CD4-positive, alpha-beta T cell (primary cell): ENCODE measurements around the gene CADM1. TPM values are rescaled to one million over a fixed set of nuclear protein-coding genes. Genes with fewer than 3 reads are reported as not detected.

Experiments
- ATAC-seq: fragments of 200-7000 bp; cut with Tn5 transposase; one replicate; pipeline ENCODE4 v1.10.0; 2022; ENCODE audit warnings: mild to moderate bottlenecking; ENCODE audit not compliant: poor library complexity
- CTCF ChIA-PET: fragments of 350-600 bp; sonication (Branson Sonifier 250); formaldehyde crosslinking; loops from one replicate; lab custom pipeline; 2021; ENCODE audit warnings: antibody characterized with exemption, inconsistent platforms; lab: Charles Lee
- POLR2A ChIA-PET: fragments of 350-600 bp; sonication (Branson Sonifier 250); formaldehyde crosslinking; loops from one replicate; lab custom pipeline; 2021; ENCODE audit warnings: antibody characterized with exemption, inconsistent platforms; lab: Charles Lee
- DNase-seq, 14 experiments: peaks; one replicate each; pipeline ENCODE4 v3.0.0-alpha.2; 2013 to 2020; ENCODE audit warnings: mixed read lengths in 2 of 14
- H3K27ac ChIP-seq, 2 donors: one replicate each; pipeline versions ENCODE4 v1.5.1 to v1.7.0; 2013; ENCODE audit warnings: low read length in 2 of 2, low read depth in 1 of 2, mild to moderate bottlenecking in 1 of 2
- H3K27me3 ChIP-seq, 2 experiments: 1 replicate in 1 of 2; 2 replicates in 1 of 2; pipeline versions ENCODE4 v1.6.1 to v1.7.0; 2013; ENCODE audit warnings: low read length in 2 of 2, control low read depth in 1 of 2, mild to moderate bottlenecking in 1 of 2, moderate library complexity in 1 of 2; ENCODE audit not compliant: insufficient read depth in 2 of 2, control insufficient read depth in 1 of 2
- H3K36me3 ChIP-seq: one replicate; pipeline ENCODE4 v1.6.1; 2013; ENCODE audit warnings: low read length, control low read depth; ENCODE audit not compliant: insufficient read depth
- H3K4me1 ChIP-seq: one replicate; pipeline ENCODE4 v1.6.1; 2013; ENCODE audit warnings: low read length, control low read depth; ENCODE audit not compliant: insufficient read depth
- H3K4me3 ChIP-seq: one replicate; pipeline ENCODE4 v1.5.1; 2013; ENCODE audit warnings: mild to moderate bottlenecking, low read length, moderate library complexity
- H3K9me3 ChIP-seq, 2 experiments: 1 replicate in 1 of 2; 2 replicates in 1 of 2; pipeline versions ENCODE4 v1.6.1 to v1.7.0; 2013; ENCODE audit warnings: low read length in 2 of 2, mild to moderate bottlenecking in 2 of 2, control low read depth in 1 of 2, moderate library complexity in 1 of 2; ENCODE audit not compliant: control insufficient read depth in 1 of 2, insufficient read depth in 1 of 2
- H3K27ac Mint-ChIP-seq: one replicate; pipeline ENCODE4 v1.8.0; 2020; ENCODE audit warnings: mixed read lengths
- H3K27me3 Mint-ChIP-seq: one replicate; pipeline ENCODE4 v1.8.0; 2021; ENCODE audit warnings: mixed read lengths
- H3K36me3 Mint-ChIP-seq: one replicate; pipeline ENCODE4 v1.8.0; 2021; ENCODE audit warnings: low read depth, mixed read lengths
- H3K4me1 Mint-ChIP-seq: one replicate; pipeline ENCODE4 v1.8.0; 2021; ENCODE audit warnings: low read depth, mixed read lengths
- H3K4me3 Mint-ChIP-seq: one replicate; pipeline ENCODE4 v1.8.0; 2020; ENCODE audit warnings: mild to moderate bottlenecking, mixed read lengths
- H3K9me3 Mint-ChIP-seq: one replicate; pipeline ENCODE4 v1.8.0; 2020; ENCODE audit warnings: mixed read lengths
- intact Hi-C, 2 experiments: fragments of 100-400 bp; cut with DNase I in 1 of 2; cut with micrococcal nuclease in 1 of 2; formaldehyde crosslinking; loops; one replicate each; pipeline versions ENCODE4 v1.15.1 to v1.9.0; 2023 to 2025; cut with DNase I, micrococcal nuclease
- total RNA-seq, 174 experiments: library from RNA in 2 of 174; stranded (reverse) in 2 of 174; gene quantifications; one replicate each; pipeline ENCODE4 v1.2.3 and lab custom pipeline; 2021 to 2026
- TF ChIP-seq, protein P1 (sequence below): fragments of 200-600 bp; IDR thresholded peaks from one replicate; pipeline ENCODE4 v1.8.0; 2022; ENCODE audit warnings: antibody characterized with exemption, mild to moderate bottlenecking

The CADM1 gene
- total RNA-seq, 2 experiments from 2014 or later, result 1.1 to 1.4 TPM

DNA sequence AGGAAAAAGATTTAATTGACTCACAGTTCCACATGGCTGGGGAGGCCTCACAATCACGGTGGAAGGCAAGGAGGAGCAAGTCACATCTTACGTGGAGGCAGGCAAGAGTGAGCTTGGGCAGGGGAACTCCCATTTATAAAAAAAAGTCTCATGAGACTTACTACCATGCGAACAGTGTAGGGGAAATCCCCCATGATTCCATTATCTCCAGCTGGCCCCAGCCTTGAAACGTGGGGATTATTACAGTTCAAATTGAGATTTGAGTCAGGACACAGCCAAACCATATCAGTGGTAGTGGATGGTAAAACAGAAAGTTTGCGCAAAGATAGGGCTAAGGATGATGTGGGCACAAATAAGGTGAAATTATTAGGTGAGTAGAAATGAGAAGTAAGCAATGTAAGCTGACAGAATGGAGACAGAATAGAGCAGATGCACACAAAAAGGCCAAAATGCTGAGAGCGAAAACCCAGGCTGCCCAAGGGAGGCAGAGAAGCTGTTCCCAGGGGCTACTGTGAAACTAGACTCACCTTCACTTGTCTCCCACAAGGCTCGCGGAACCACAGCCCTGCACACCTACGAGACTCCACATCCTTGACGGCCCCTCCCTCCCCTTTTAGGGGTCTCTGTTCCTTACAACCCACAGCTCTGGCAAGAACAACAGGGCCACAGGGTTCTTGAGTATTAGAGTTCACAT lies 377.6 kb downstream of the CADM1 start:
- ATAC-seq, result no peak
- ChIA-PET CTCF (no interaction called here), POLR2A (no interaction called here)
- intact Hi-C loops, result no loop called here
- Mint-ChIP-seq H3K4me1 (no peaks in the 10 kb centered on the region), H3K27me3 (peaks cover 6% of the 10 kb centered on the region), H3K4me3 (no peak overlapping the region), H3K9me3 (no peaks in the 10 kb centered on the region), H3K27ac (no peak overlapping the region), H3K36me3 (no peaks in the 10 kb centered on the region)
- Histone ChIP-seq H3K4me3 (no peak overlapping the region), H3K36me3 (no peaks in the 10 kb centered on the region), H3K27me3 (no peaks in the 10 kb centered on the region), H3K9me3 (no peaks in the 10 kb centered on the region), H3K27ac (no peak overlapping the region), H3K4me1 (no peaks in the 10 kb centered on the region)
- no peak for DNase-seq
- TF ChIP-seq, protein P1, sequence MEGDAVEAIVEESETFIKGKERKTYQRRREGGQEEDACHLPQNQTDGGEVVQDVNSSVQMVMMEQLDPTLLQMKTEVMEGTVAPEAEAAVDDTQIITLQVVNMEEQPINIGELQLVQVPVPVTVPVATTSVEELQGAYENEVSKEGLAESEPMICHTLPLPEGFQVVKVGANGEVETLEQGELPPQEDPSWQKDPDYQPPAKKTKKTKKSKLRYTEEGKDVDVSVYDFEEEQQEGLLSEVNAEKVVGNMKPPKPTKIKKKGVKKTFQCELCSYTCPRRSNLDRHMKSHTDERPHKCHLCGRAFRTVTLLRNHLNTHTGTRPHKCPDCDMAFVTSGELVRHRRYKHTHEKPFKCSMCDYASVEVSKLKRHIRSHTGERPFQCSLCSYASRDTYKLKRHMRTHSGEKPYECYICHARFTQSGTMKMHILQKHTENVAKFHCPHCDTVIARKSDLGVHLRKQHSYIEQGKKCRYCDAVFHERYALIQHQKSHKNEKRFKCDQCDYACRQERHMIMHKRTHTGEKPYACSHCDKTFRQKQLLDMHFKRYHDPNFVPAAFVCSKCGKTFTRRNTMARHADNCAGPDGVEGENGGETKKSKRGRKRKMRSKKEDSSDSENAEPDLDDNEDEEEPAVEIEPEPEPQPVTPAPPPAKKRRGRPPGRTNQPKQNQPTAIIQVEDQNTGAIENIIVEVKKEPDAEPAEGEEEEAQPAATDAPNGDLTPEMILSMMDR, result no peak

DNA sequence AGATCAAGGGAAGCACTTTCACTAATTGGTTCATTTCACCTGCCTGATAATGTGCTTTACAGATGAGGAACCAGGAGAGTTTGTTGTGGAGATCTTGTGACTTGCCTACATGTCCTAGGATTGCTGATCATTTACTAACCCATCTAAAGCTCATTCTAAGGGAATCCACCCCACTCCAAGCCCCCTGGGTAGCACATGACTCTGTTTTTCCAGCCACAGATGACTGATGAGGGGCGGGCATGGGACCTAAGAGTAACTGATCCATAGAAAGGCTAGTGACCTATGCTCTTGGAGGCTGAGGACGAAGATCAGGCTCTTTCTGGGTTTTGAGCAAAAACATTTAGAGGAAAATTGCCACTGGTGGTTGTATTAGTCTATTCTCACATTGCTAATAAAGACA lies 378.1 kb downstream of the CADM1 start:
- Histone ChIP-seq H3K4me3 (no peak overlapping the region), H3K4me1 (no peaks in the 10 kb centered on the region), H3K27ac (no peak overlapping the region), H3K36me3 (no peaks in the 10 kb centered on the region), H3K27me3 (no peaks in the 10 kb centered on the region), H3K9me3 (no peaks in the 10 kb centered on the region)
- intact Hi-C loops, result no loop called here
- DNase-seq (no peak), ATAC-seq (no peak)
- Mint-ChIP-seq H3K27ac (no peak overlapping the region), H3K9me3 (no peaks in the 10 kb centered on the region), H3K27me3 (peaks cover 9% of the 10 kb centered on the region), H3K36me3 (no peaks in the 10 kb centered on the region), H3K4me1 (no peaks in the 10 kb centered on the region), H3K4me3 (no peak overlapping the region)
- CTCF ChIA-PET, result no interaction called here
- TF ChIP-seq, protein P1, result no peak
- POLR2A ChIA-PET, result no interaction called here

DNA sequence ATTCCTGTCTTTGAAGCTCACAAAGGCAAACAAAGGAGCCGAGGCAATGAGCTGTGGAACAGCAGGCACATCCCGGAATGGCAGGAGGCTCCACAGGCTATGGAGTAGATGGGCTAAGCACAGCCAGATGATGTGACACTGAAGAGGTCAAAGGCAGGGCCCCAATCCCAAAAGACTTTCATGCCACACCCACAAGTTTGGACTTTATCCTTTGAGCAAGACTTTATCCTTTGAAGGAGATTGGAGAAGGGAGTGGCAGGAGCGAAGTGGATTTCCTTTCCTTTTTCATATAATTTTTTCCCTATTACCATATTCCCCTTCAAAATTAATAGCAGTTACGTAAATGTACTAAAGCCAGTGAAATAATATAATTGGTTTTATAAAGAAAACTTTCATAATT lies 379.4 kb downstream of the CADM1 start:
- ATAC-seq, result no peak
- no peak overlapping the region for H3K27ac ChIP-seq
- TF ChIP-seq, protein P1, result no peak
- H3K27me3 ChIP-seq, result no peaks in the 10 kb centered on the region
- ChIA-PET CTCF (no interaction called here), POLR2A (no interaction called here)
- no peak for DNase-seq
- Mint-ChIP-seq H3K9me3 (no peaks in the 10 kb centered on the region), H3K27ac (no peak overlapping the region), H3K36me3 (no peaks in the 10 kb centered on the region), H3K27me3 (peaks cover 9% of the 10 kb centered on the region), H3K4me3 (no peak overlapping the region), H3K4me1 (no peaks in the 10 kb centered on the region)
- intact Hi-C loops, result no loop called here
- H3K9me3 ChIP-seq, result no peaks in the 10 kb centered on the region
- no peak overlapping the region for H3K4me3 ChIP-seq
- H3K4me1 ChIP-seq, result no peaks in the 10 kb centered on the region
- H3K36me3 ChIP-seq, result no peaks in the 10 kb centered on the region
